PFSK-1 (cell line): ENCODE data around the gene RNF39.

Experiments used
- POLR2AphosphoS5 ChIP-seq: IDR thresholded peaks from 2 replicates; pipeline ENCODE4 v1.6.1; 2012; ENCODE audit warnings: low read depth, mild to moderate bottlenecking, control low read depth, low read length, moderate library complexity
- TAF1 ChIP-seq: IDR thresholded peaks from 2 replicates; pipeline ENCODE4 v1.6.1; 2012; ENCODE audit warnings: low read length, control low read depth, borderline replicate concordance; ENCODE audit not compliant: insufficient read depth
- TF ChIP-seq, protein P1 (sequence below), 2 experiments: IDR thresholded peaks; 2 replicates each; pipeline versions ENCODE4 v1.6.1 to v1.8.0; 2011 to 2012; ENCODE audit warnings: low read depth in 2 of 2, low read length in 2 of 2, control low read depth in 1 of 2, inconsistent platforms in 1 of 2, mild to moderate bottlenecking in 1 of 2, moderate library complexity in 1 of 2; ENCODE audit not compliant: insufficient read depth in 1 of 2

DNA sequence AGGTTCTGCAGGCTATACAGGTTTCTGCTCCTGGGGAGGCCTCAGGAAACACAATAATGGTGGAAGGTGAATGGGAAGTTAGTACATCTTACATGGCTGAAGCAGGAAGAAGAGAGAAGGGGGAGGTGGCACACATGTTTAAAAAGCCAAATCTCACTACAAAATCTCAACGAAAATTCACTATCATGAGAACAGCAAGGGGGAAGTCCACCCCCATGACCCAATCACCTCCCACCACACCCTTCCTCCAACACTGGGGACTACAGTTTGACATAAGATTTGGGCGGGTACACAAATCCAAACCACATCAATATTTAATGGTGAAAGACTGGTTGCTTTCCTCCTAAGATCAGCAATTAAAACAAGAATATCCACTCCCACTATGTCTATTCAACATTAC is 28.3 kb downstream of the RNF39 start:
- TF ChIP-seq POLR2AphosphoS5 (no peak), TAF1 (no peak)
- TF ChIP-seq, protein P1, sequence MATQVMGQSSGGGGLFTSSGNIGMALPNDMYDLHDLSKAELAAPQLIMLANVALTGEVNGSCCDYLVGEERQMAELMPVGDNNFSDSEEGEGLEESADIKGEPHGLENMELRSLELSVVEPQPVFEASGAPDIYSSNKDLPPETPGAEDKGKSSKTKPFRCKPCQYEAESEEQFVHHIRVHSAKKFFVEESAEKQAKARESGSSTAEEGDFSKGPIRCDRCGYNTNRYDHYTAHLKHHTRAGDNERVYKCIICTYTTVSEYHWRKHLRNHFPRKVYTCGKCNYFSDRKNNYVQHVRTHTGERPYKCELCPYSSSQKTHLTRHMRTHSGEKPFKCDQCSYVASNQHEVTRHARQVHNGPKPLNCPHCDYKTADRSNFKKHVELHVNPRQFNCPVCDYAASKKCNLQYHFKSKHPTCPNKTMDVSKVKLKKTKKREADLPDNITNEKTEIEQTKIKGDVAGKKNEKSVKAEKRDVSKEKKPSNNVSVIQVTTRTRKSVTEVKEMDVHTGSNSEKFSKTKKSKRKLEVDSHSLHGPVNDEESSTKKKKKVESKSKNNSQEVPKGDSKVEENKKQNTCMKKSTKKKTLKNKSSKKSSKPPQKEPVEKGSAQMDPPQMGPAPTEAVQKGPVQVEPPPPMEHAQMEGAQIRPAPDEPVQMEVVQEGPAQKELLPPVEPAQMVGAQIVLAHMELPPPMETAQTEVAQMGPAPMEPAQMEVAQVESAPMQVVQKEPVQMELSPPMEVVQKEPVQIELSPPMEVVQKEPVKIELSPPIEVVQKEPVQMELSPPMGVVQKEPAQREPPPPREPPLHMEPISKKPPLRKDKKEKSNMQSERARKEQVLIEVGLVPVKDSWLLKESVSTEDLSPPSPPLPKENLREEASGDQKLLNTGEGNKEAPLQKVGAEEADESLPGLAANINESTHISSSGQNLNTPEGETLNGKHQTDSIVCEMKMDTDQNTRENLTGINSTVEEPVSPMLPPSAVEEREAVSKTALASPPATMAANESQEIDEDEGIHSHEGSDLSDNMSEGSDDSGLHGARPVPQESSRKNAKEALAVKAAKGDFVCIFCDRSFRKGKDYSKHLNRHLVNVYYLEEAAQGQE (IDR thresholded peaks at IDR 0.05; ENCODE audit: insufficient read depth in 1 of 2, low read depth in 2 of 2, low read length in 2 of 2): no peak
